CD4-positive, alpha-beta T cell treated with Interleukin-17A for 1 hour (primary cell): ENCODE data around the gene DUSP15.

Experiments
- DNase-seq: peaks from one replicate; pipeline ENCODE4 v3.0.0-alpha.2; 2020

DUSP15 gene

GRCh38 chr20:31859266-31859997 is 10.9 kb downstream of the DUSP15 start:
- no peak for DNase-seq

DNA sequence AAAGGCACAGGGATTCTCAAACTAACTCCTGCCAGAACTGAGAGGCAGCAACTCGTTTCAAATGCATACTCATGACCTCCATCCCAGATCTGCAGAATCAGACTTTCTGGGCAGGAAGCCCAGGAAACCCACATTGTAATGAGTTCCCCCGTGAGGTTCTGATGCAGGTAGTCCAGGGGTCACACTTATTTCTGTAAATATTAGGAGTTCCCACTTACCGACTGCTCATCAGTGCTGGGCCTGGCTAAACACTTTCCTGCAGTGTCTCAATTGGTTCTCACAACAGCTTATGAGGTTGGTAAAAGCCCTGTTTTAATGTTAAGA is 11.6 kb downstream of the DUSP15 start:
- no peak for DNase-seq

DNA sequence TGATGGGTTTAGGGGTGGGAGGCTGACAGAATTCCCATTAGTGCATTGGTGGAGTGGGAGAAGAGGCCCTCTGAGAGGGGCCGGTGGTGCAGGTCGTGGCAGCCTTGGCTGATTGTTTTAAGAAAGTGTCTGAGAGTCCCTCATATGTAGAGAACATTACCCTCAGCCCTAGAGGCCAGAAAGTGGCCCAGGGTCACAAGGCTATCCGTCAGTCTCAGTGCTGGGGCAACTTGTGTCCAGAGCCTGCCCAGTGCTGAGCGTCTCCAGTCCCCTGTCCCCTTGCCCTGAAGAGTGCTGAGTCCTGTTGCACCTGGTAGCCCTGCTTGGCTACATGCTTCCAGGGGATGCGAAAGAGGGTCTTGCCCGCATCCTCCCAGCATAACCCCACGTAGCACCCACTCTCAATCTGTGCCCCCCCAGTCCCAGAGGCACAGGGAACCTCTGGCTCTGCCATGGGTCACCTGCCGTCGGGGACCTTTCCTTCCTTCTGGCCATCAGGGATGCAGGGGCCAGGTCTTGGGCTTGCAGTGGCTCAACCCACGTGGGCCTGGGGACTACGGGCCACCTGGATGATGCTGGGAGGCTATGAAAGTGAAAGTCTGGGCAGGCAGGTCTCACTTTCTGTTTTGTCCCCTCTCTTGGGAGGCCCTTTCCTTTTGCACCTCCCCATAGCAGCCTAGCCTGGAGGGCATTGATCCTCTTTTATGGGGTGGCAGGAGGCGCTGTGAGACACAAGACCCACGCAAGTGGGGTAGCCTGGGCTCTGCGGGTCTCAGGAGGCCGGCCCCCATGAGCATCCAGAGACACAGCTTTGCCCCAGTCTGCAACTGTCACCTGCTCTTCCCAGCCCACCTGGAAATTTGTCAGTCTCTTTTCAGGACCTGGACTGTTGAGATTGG is 12.2 kb downstream of the DUSP15 start:
- DNase-seq, result no peak

GRCh38 chr20:31856516-31856915 is 13.8 kb downstream of the DUSP15 start:
- DNase-seq, result no peak

DNA sequence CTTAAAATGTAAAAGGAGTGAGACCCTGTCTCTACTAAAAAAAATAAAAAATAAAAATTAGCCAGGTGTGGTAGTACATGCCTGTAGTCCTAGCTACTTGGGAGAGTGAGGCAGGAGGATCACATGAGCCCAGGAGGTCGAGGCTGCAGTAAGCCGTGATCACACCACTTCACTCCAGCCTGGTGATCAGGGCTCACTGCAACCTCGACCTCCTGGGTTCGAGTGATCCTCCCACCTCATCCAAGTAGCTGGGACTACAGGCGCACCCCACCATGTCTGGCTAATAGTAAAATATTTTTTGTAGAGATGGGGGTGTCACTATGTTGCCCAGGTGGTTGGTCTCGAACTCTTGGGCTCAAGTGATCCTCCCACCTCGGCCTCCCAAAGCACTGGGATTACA is 16.8 kb downstream of the DUSP15 start:
- DNase-seq, result no peak

DNA sequence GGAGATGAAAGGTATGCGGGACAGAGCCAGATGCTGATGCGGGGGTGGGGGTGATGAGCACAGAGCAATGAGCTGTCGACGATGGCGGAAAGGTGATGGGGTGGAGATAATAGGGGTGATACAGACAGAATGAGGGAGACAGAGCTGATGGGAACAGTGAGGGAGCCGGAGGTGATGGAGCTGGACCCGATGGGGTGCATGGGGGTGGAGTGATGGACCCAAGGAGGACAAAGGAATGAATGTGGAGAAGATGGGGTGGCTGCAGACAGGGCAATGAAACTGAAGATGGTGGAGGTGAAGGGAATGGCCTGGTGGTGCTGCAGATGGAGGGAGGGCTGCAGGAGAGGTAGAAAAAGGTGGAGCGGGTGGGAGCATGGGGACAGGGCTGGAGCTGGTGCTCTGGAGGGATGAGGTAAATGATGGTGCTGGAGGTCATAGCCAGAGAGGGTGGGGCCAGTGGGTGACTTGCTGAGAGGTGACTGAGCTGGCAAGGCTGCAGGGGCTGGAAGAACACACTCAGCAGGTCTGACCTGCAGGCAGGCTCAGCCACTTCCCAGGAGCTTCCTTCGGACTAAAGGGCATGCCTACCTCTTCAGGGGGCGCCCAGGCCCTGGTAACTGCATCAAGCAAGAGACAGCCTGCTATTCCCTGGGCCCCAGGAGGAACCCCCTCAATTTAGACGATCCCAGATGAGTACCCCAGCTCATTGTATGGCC is 18.9 kb downstream of the DUSP15 start:
- no peak for DNase-seq

GRCh38 chr20:31849306-31849930 is 20.9 kb downstream of the DUSP15 start:
- no peak for DNase-seq

DNA sequence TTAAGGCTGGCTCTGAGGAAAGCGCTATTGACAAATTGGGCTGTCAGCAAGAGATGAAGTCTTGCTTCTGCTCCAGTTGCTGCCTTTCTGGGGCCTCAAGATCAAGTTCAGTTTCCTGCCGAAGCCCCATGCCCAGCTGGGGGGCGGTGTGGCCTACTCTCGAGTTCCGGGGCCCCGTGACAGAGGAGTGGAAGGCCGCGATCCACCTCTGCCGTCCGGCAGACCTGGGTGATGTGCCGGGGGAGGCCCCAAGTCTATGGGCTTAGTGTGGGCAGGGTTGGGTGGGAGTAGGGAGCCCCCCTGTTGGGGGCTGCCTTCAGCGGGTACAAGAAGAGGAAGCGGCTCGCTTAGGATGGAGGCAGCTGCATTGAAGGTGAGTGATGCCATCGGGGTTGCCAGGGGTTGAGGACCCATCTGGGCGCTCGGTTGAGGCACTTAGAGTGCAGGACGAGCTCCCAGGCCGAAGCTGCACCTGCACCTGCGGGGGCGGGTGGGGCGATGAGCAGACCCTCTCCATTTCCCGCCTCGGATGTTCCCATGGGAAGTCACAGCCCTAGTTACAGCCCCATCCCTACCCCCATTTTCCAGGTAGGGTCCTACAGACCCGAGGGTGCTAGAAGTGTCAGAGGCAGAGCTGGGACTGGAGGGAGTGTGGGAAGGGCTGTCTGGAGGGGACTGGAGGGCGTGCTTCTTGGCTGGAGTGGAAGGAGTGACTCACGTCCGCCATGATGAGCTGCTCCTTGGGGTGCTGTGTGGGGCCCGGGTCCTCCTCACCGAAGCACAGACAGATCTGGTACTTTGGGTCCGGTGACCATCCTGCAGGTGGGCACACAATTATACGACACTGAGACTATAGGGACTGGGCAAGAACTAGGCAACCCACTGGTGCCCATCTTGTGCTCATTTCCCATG is 22.0 kb downstream of the DUSP15 start:
- DNase-seq, result no peak

DNA sequence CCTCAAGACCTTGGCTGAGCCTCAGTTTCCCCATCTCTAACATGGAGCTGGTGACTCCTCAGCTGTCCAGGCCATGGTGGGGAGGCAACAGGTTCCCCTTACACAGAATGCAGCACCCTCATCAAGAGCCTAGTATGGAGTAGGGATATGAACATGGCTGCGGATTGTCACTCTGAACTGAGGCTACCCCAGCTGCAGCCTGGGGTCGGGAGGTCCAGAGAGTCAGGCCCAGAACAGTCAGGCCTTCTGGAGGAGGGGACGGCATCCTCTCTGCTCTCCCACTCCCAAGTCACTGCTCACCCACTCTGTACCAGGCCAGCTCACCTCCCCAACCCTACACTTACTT is 23.6 kb downstream of the DUSP15 start:
- no peak for DNase-seq

DNA sequence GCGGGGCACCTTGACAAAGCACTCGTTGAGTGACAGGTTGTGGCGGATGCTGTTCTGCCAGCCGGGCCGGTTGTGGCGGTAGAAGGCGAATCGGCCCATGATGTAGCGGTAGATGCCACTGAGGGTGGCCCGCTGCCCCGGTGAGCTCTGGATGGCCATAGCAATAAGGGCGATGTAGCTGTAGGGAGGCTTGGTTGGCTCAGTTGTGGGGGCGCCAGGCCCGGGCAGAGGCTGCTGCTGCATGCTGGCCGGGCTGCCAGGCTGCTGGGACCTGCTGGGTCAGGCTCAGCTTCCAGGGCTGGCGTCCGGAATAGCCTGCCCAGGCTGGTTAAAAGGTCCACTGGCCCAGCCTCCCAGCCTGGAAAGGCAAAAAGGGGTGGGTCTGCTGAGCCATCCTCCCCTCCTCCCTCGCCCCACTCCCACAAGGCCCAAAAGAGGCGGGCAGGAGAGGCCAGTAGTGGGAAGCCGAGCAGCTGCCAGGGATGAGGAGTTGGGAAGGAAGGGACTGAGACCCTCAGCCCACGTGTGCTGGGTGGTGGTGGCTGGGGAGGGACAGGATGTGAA is 24.9 kb downstream of the DUSP15 start, which contains the start of gene FOXS1:
Gene FOXS1 (minus strand): TSS at position 305 of the 564 bp plus-strand sequence. CDS start 62 bp downstream, at position 243.
- no peak for DNase-seq

GRCh38 chr20:31844737-31845299 is 25.5 kb downstream of the DUSP15 start:
- DNase-seq, result no peak

DNA sequence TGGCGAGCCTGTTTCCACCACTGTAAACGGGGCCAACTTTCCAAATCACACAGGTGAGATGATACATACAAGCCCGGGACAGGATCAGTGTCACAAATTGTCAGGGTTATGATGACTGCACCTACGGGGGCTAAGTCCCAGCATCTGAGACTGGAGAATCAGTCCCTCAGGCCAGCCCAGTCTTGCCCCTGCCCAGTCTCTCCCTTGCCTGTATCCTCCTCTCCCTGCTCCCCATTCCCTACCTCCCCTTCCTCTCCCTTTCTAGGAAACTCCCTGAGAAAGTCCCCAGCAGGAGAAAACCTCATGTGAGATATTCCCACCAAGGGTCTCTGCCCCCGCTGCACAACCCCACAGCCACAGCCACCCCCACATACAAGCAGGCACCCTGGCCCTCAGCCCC is 26.4 kb downstream of the DUSP15 start:
- DNase-seq, result no peak

- no peak for DNase-seq
Observed at GRCh38 chr20:31843288-31843687, 27.0 kb downstream of the DUSP15 start.

DNA sequence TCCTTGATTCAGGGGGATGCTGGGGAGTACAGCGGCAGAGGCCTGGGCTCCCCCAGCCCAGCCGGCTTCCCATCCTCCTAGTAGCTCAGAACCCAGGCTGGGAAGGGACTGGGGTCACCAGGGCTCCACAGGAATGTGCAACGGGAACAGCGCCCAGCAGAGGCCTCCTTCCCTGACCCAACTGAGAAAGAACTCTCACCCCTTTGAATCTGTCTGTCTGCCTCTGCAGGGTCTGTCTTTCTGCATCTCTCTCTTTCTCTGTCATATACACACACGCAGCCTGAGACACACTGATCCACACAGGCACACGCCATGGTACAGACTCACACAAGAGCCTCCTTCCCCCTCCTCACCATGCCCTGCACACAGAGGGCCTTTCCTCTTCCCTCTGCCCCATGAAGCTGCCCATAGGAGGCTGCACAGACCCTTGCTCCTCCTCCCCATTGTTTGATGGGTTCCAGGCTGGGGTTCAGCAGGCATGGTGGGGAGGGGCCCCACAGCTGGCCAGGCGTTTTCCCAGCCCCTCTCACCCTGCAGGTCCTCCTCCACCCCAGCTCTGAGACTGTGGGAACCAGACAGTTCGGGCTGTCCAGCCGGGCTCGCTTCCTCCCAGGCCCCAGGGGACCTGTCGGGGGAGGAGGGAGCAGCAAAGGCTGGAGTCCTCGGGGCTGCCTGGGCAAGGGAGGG is 27.7 kb downstream of the DUSP15 start:
- no peak for DNase-seq

DNA sequence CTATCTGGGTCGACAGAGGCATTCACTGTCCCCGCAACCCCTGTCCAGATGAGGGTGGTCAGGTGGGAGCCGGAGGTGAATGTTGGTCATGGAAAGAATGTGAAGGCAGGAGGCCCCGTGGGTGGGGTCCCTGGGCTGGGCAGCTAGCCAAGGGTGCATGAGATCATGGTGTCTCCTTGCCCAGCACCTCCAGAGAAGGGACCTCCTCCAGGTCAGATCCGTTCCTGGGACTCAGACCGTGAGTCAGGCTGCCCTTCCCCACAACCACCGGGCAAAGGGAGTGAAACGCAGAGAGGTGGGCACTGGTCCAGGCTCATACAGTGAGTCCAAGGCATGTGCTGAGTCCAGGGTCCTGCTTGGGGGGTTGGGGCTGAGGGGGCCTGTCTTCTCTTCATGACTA is 28.4 kb downstream of the DUSP15 start:
- no peak for DNase-seq

GRCh38 chr20:31840906-31841816 is 29.2 kb downstream of the DUSP15 start:
- DNase-seq, result no peak

GRCh38 chr20:31839782-31840487 is 30.4 kb downstream of the DUSP15 start:
- DNase-seq, result no peak

GRCh38 chr20:31838646-31839292 is 31.6 kb downstream of the DUSP15 start:
- DNase-seq, result no peak
